ENCODE data around the gene TRANK1.

GRCh38 chr3:36874424-36874823 is 70.4 kb downstream of the TRANK1 start:
- TF ChIP-seq CTCF (IDR thresholded peaks at IDR 0.05) (no peak), ZNF232 (CRISPR knock-in tag; IDR thresholded peaks at IDR 0.05) (no peak), USF2 (CRISPR knock-in tag; IDR thresholded peaks at IDR 0.05) (no peak), JUN (CRISPR knock-in tag; IDR thresholded peaks at IDR 0.05) (no peak), MAX (CRISPR knock-in tag; IDR thresholded peaks at IDR 0.05) (no peak), NR2C2 (CRISPR knock-in tag; IDR thresholded peaks at IDR 0.05) (no peak), TEAD4 (CRISPR knock-in tag; IDR thresholded peaks at IDR 0.05) (no peak)

Data from WTC11 (cell line).